Liver (tissue), 3 donors: Measurements from ENCODE around the gene LPP.

Experiments used
- GABPA ChIP-seq, 2 donors: IDR thresholded peaks in 1 of 2; conservative IDR thresholded peaks in 1 of 2; 2 replicates each; pipeline ENCODE4 v1.6.1; 2016; ENCODE audit warnings: antibody characterized with exemption in 2 of 2, mild to moderate bottlenecking in 1 of 2, moderate library complexity in 1 of 2
- JUND ChIP-seq, 2 donors: IDR thresholded peaks; 2 replicates each; pipeline ENCODE4 v1.6.1; 2016; ENCODE audit warnings: antibody characterized with exemption in 2 of 2
- SP1 ChIP-seq: IDR thresholded peaks from 2 replicates; pipeline ENCODE4 v1.6.1; 2018; ENCODE audit warnings: antibody characterized with exemption, mild to moderate bottlenecking
- TF ChIP-seq, protein P1 (sequence below): IDR thresholded peaks from 2 replicates; pipeline ENCODE4 v1.6.1; 2016; ENCODE audit warnings: antibody characterized with exemption
- TF ChIP-seq, protein P2 (sequence below): fragments of 150-350 bp; IDR thresholded peaks from 2 replicates; pipeline ENCODE4 v1.5.1; 2017; ENCODE audit warnings: improper control_type of control experiment, low read depth, low read length; ENCODE audit not compliant: missing input control
- donor health status: healthy.
- donor health status: healthy.

DNA sequence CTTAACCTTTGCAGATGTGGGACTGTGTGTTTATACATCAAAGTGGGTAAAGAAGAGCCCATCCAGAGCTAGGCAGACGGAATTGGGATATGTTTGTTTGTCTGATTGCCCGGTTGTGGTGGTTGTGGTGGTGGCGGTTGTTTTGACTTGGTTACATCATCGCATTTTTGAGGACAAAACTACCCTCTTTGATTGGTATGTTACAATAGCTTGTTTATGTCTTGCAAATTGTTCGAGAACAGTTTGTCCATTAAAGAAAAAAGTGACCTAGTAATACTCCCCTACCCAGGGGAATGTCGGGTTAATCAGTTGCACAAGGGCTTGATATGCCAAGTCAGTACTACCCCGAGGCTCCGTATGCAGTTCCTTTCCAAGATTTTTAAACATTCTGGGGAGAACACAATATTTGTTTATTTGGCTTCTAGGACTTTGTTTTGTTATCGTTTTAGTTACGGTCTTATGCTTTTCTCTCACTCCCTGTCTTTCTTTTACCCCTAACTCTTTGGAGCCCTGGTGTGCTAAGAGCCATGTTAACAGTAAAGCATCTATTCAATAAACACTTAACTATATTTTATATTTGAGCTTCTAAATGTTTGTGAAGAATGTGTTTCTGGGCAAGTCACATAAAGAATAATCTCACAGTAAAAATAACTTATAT is 315.4 kb downstream of the LPP start:
- TF ChIP-seq, protein P1, sequence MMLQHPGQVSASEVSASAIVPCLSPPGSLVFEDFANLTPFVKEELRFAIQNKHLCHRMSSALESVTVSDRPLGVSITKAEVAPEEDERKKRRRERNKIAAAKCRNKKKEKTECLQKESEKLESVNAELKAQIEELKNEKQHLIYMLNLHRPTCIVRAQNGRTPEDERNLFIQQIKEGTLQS: no peak
- TF ChIP-seq, protein P2, sequence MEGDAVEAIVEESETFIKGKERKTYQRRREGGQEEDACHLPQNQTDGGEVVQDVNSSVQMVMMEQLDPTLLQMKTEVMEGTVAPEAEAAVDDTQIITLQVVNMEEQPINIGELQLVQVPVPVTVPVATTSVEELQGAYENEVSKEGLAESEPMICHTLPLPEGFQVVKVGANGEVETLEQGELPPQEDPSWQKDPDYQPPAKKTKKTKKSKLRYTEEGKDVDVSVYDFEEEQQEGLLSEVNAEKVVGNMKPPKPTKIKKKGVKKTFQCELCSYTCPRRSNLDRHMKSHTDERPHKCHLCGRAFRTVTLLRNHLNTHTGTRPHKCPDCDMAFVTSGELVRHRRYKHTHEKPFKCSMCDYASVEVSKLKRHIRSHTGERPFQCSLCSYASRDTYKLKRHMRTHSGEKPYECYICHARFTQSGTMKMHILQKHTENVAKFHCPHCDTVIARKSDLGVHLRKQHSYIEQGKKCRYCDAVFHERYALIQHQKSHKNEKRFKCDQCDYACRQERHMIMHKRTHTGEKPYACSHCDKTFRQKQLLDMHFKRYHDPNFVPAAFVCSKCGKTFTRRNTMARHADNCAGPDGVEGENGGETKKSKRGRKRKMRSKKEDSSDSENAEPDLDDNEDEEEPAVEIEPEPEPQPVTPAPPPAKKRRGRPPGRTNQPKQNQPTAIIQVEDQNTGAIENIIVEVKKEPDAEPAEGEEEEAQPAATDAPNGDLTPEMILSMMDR: no peak
- TF ChIP-seq SP1 (peak; percentile 15), GABPA (IDR thresholded peaks at IDR 0.05 in 1 of 2, conservative IDR thresholded peaks at IDR 0.05 in 1 of 2) (no peak), JUND (IDR thresholded peaks at IDR 0.05) (no peak)
